ENCODE results near the gene PRKN.

DNA sequence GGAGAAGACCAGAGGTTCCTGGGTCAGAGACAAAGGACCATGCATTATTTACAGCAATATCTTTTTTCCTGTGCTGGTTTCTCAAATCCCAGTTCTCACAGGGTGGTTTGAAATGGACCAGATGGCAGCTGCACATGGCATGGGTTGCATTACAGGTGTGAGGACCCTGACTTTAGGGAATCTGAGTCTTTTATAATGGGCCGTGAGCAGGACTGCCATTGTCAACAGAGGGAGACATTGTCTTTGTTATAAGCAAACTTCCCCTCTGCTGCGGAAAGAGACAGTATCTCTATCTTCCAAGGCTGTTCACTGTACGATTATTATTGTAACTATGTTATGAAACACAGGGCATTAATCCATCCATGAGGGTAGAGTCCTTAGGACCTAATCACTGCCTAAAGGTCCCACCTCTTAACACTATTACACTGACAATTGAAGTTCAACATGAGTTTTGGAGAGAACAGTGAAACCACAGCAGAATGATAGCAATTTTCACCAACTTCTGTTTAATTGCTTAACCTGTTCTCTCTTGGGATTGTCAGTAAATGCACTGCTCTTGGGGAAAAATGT, 1297.6 kb downstream of the PRKN start:
- TF ChIP-seq, protein P1, sequence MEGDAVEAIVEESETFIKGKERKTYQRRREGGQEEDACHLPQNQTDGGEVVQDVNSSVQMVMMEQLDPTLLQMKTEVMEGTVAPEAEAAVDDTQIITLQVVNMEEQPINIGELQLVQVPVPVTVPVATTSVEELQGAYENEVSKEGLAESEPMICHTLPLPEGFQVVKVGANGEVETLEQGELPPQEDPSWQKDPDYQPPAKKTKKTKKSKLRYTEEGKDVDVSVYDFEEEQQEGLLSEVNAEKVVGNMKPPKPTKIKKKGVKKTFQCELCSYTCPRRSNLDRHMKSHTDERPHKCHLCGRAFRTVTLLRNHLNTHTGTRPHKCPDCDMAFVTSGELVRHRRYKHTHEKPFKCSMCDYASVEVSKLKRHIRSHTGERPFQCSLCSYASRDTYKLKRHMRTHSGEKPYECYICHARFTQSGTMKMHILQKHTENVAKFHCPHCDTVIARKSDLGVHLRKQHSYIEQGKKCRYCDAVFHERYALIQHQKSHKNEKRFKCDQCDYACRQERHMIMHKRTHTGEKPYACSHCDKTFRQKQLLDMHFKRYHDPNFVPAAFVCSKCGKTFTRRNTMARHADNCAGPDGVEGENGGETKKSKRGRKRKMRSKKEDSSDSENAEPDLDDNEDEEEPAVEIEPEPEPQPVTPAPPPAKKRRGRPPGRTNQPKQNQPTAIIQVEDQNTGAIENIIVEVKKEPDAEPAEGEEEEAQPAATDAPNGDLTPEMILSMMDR (IDR thresholded peaks at IDR 0.05) = peak; percentile 59
- TF ChIP-seq SIN3A (IDR thresholded peaks at IDR 0.05; ENCODE audit: borderline replicate concordance, insufficient read depth, low read depth, low read length) = no peak
- TF ChIP-seq, protein P2, sequence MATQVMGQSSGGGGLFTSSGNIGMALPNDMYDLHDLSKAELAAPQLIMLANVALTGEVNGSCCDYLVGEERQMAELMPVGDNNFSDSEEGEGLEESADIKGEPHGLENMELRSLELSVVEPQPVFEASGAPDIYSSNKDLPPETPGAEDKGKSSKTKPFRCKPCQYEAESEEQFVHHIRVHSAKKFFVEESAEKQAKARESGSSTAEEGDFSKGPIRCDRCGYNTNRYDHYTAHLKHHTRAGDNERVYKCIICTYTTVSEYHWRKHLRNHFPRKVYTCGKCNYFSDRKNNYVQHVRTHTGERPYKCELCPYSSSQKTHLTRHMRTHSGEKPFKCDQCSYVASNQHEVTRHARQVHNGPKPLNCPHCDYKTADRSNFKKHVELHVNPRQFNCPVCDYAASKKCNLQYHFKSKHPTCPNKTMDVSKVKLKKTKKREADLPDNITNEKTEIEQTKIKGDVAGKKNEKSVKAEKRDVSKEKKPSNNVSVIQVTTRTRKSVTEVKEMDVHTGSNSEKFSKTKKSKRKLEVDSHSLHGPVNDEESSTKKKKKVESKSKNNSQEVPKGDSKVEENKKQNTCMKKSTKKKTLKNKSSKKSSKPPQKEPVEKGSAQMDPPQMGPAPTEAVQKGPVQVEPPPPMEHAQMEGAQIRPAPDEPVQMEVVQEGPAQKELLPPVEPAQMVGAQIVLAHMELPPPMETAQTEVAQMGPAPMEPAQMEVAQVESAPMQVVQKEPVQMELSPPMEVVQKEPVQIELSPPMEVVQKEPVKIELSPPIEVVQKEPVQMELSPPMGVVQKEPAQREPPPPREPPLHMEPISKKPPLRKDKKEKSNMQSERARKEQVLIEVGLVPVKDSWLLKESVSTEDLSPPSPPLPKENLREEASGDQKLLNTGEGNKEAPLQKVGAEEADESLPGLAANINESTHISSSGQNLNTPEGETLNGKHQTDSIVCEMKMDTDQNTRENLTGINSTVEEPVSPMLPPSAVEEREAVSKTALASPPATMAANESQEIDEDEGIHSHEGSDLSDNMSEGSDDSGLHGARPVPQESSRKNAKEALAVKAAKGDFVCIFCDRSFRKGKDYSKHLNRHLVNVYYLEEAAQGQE (IDR thresholded peaks at IDR 0.05; ENCODE audit: insufficient read depth in 1 of 2, low read depth in 2 of 2, low read length in 1 of 2) = no peak
- TF ChIP-seq POLR2AphosphoS5 (IDR thresholded peaks at IDR 0.05; ENCODE audit: low read depth, low read length) = no peak
